ENCODE results near the gene KLHL2.
"Not testable (repeated sequence)": the region's sequence is repeated elsewhere in the genome, so short reads cannot be mapped to it uniquely, and the experiment has no call there.

DNA sequence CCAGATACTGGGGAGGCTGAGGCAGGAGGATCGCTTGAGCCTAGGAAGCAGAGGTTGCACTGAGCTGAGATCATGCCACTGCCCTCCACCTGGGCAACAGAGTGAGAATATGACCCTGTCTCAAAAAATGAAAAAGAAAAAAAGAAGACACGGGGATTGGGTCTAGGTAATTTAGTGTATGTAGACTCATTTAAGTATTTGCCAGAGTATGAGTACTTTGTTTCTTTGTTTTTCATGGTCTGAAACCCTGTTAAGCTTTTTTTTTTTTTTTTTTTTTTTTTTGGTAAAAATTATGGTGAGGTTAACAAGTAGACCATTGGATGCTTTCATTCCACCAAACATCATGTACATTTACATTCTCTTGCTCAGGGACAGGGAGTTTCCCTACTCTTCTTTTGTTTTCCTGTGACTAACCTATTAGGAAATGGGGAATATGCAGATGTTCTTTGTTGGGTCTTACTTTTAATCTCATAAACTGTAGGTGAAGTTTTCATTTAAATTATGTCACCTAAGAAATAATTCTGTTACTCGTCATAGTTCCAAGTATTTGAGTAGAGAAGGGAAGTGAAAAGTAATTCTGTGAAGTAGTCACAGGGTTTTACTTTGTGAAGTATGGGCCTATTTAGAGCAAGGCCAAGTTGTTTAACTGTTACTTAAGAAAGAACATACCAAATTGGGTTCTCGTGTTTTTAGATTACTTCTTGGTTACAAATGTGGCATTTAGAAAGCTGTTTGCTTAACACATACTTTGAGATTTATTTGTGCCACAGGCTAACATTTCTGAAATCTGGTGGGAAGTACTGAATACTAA, 25.5 kb downstream of the KLHL2 start:
- TF ChIP-seq GLIS3, ZFP30 (CRISPR knock-in tag; IDR thresholded peaks at IDR 0.05): not testable (repeated sequence)
- TF ChIP-seq, protein P1, sequence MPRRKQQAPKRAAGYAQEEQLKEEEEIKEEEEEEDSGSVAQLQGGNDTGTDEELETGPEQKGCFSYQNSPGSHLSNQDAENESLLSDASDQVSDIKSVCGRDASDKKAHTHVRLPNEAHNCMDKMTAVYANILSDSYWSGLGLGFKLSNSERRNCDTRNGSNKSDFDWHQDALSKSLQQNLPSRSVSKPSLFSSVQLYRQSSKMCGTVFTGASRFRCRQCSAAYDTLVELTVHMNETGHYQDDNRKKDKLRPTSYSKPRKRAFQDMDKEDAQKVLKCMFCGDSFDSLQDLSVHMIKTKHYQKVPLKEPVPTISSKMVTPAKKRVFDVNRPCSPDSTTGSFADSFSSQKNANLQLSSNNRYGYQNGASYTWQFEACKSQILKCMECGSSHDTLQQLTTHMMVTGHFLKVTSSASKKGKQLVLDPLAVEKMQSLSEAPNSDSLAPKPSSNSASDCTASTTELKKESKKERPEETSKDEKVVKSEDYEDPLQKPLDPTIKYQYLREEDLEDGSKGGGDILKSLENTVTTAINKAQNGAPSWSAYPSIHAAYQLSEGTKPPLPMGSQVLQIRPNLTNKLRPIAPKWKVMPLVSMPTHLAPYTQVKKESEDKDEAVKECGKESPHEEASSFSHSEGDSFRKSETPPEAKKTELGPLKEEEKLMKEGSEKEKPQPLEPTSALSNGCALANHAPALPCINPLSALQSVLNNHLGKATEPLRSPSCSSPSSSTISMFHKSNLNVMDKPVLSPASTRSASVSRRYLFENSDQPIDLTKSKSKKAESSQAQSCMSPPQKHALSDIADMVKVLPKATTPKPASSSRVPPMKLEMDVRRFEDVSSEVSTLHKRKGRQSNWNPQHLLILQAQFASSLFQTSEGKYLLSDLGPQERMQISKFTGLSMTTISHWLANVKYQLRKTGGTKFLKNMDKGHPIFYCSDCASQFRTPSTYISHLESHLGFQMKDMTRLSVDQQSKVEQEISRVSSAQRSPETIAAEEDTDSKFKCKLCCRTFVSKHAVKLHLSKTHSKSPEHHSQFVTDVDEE (CRISPR knock-in tag; IDR thresholded peaks at IDR 0.05), result not testable (repeated sequence)
- TF ChIP-seq, protein P2, sequence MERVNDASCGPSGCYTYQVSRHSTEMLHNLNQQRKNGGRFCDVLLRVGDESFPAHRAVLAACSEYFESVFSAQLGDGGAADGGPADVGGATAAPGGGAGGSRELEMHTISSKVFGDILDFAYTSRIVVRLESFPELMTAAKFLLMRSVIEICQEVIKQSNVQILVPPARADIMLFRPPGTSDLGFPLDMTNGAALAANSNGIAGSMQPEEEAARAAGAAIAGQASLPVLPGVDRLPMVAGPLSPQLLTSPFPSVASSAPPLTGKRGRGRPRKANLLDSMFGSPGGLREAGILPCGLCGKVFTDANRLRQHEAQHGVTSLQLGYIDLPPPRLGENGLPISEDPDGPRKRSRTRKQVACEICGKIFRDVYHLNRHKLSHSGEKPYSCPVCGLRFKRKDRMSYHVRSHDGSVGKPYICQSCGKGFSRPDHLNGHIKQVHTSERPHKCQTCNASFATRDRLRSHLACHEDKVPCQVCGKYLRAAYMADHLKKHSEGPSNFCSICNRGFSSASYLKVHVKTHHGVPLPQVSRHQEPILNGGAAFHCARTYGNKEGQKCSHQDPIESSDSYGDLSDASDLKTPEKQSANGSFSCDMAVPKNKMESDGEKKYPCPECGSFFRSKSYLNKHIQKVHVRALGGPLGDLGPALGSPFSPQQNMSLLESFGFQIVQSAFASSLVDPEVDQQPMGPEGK (CRISPR knock-in tag; IDR thresholded peaks at IDR 0.05; ENCODE audit: borderline replicate concordance), result not testable (repeated sequence)
